HepG2 (cell line): ENCODE measurements around the gene HNRNPA0. TPM values are rescaled to one million over a fixed set of nuclear protein-coding genes. Genes with fewer than 3 reads are reported as not detected.

Experiments used
- ATAC-seq: fragments of 200-7000 bp; cut with Tn5 transposase; 3 replicates; pipeline ENCODE4 v1.9.1; 2020; ENCODE audit warnings: mild to moderate bottlenecking, moderate library complexity
- Bru-seq: library from RNA; stranded (reverse); fragments of 400-500 nt; gene quantifications from one replicate; lab custom pipeline; 2021; lab: Mats Ljungman, UMichigan
- BruChase-seq, 2 experiments: library from RNA; stranded (reverse); fragments of 400-500 nt; gene quantifications; one replicate each; lab custom pipeline; 2021; lab: Mats Ljungman, UMichigan
- BruUV-seq: library from RNA; stranded (reverse); fragments of 400-500 nt; replicated peaks from 2 replicates; lab custom pipeline; 2021; lab: Mats Ljungman, UMichigan
- CTCF ChIA-PET: fragments of 300-600 bp; formaldehyde crosslinking; extraction: SDS; loops from one replicate; lab custom pipeline; 2021; ENCODE audit warnings: low total read pairs, inconsistent platforms, low intra/inter-chr PET ratio; lab: Yijun Ruan, JAX
- POLR2A ChIA-PET: fragments of 350-600 bp; sonication (Branson Sonifier 250); formaldehyde crosslinking; loops from one replicate; lab custom pipeline; 2020; ENCODE audit warnings: antibody characterized with exemption, inconsistent platforms; lab: Yijun Ruan, JAX
- DNase-seq: peaks from one replicate; pipeline ENCODE4 v3.0.0-alpha.2; 2015; ENCODE audit warnings: low spot score
- FAIRE-seq: peaks from 3 replicates; lab custom pipeline; 2011; peaks lifted over from hg19 to GRCh38; lab: Jason Lieb, UNC
- H2AFZ ChIP-seq: one replicate; pipeline ENCODE4 v1.6.1; 2011; ENCODE audit warnings: low read length, inconsistent platforms
- H3K27ac ChIP-seq: fragments of 300-600 bp; 3 replicates; pipeline ENCODE4 v1.8.0; 2011; ENCODE audit warnings: mixed run types, mild to moderate bottlenecking, mixed read lengths, low read length, inconsistent platforms; ENCODE audit not compliant: insufficient read depth; ENCODE audit errors: extremely low read length
- H3K27me3 ChIP-seq, 2 experiments: fragments of 200-600 bp in 1 of 2; 2 replicates in 1 of 2; 3 replicates in 1 of 2; pipeline versions ENCODE4 v1.6.0 to v1.8.0; 2011; ENCODE audit warnings: low read length in 2 of 2, mild to moderate bottlenecking in 2 of 2, moderate library complexity in 2 of 2, inconsistent platforms in 1 of 2; ENCODE audit not compliant: insufficient read depth in 2 of 2, control insufficient read depth in 1 of 2
- H3K36me3 ChIP-seq, 2 experiments: fragments of 200-600 bp in 1 of 2; replicated peaks in 1 of 2; 2 replicates in 1 of 2; 3 replicates in 1 of 2; pipeline versions ENCODE4 v1.5.1 to v1.8.0; 2011; ENCODE audit warnings: low read length in 2 of 2, inconsistent platforms in 1 of 2; ENCODE audit not compliant: insufficient read depth in 2 of 2, control insufficient read depth in 1 of 2
- H3K4me1 ChIP-seq: 2 replicates; pipeline ENCODE4 v1.5.1; 2012; ENCODE audit warnings: low read length, inconsistent platforms; ENCODE audit not compliant: insufficient read depth
- H3K4me2 ChIP-seq: 2 replicates; pipeline ENCODE4 v1.6.0; 2011; ENCODE audit warnings: low read depth, low read length, inconsistent platforms
- H3K4me3 ChIP-seq, 3 experiments: fragments of 200-600 bp in 1 of 3; sonication (generic), shearing (Covaris generic) in 1 of 3; replicated peaks in 1 of 3; 2 replicates each; pipeline ENCODE4 v1.5.1; 2011 to 2016; ENCODE audit warnings: low read length in 3 of 3, inconsistent platforms in 2 of 3, low read depth in 2 of 3, mild to moderate bottlenecking in 2 of 3, control low read depth in 1 of 3, mixed read lengths in 1 of 3; ENCODE audit not compliant: insufficient read depth in 1 of 3
- H3K79me2 ChIP-seq: one replicate; pipeline ENCODE4 v1.6.1; 2011; ENCODE audit warnings: low read length, inconsistent platforms; ENCODE audit not compliant: insufficient read depth
- H3K9ac ChIP-seq: 2 replicates; pipeline ENCODE4 v1.6.0; 2011; ENCODE audit warnings: mild to moderate bottlenecking, low read depth, low read length, inconsistent platforms; ENCODE audit not compliant: insufficient read depth
- H3K9me3 ChIP-seq: 2 replicates; pipeline ENCODE4 v1.5.1; 2012; ENCODE audit warnings: mild to moderate bottlenecking, low read length
- H4K20me1 ChIP-seq: 2 replicates; pipeline ENCODE4 v1.6.0; 2011; ENCODE audit warnings: inconsistent platforms, mild to moderate bottlenecking, low read length, moderate library complexity; ENCODE audit not compliant: insufficient read depth
- ATF1 ChIP-seq: IDR thresholded peaks from 2 replicates; pipeline ENCODE4 v1.6.1; 2016; ENCODE audit warnings: mild to moderate bottlenecking, control low read depth
- DNMT1 ChIP-seq: sonication (generic); formaldehyde crosslinking; IDR thresholded peaks from 2 replicates; pipeline ENCODE4 v1.5.1; 2020; ENCODE audit warnings: mild to moderate bottlenecking, missing genetic modification reagents
- NR0B2 ChIP-seq: sonication (generic); formaldehyde crosslinking; IDR thresholded peaks from 2 replicates; pipeline ENCODE4 v1.4.0; 2020; ENCODE audit warnings: mild to moderate bottlenecking, missing genetic modification reagents
- STAG1 ChIP-seq: sonication (generic); formaldehyde crosslinking; IDR thresholded peaks from 2 replicates; pipeline ENCODE4 v1.4.0; 2020; ENCODE audit warnings: missing genetic modification reagents
- TRIM22 ChIP-seq: fragments of 450-650 bp; IDR thresholded peaks from 2 replicates; pipeline ENCODE4 v1.6.1; 2017
- YY1 ChIP-seq: IDR thresholded peaks from 2 replicates; pipeline ENCODE4 v1.6.1; 2011; ENCODE audit warnings: low read length, low read depth, moderate library complexity, mild to moderate bottlenecking; ENCODE audit not compliant: insufficient read depth, insufficient replicate concordance
- ZBTB46 ChIP-seq: sonication (generic); formaldehyde crosslinking; IDR thresholded peaks from 2 replicates; pipeline ENCODE4 v1.4.0; 2020; ENCODE audit warnings: mild to moderate bottlenecking, missing genetic modification reagents, borderline replicate concordance
- ZNF292 ChIP-seq: sonication (generic); formaldehyde crosslinking; IDR thresholded peaks from 2 replicates; pipeline ENCODE4 v1.8.1; 2022; ENCODE audit warnings: mild to moderate bottlenecking, low read depth, missing genetic modification reagents, borderline replicate concordance
- ZNF34 ChIP-seq: sonication (generic); formaldehyde crosslinking; IDR thresholded peaks from 2 replicates; pipeline ENCODE4 v1.4.0; 2020; ENCODE audit warnings: mild to moderate bottlenecking, missing genetic modification reagents, borderline replicate concordance
- ZNF501 ChIP-seq: sonication (generic); formaldehyde crosslinking; IDR thresholded peaks from 2 replicates; pipeline ENCODE4 v1.5.1; 2020; ENCODE audit warnings: mild to moderate bottlenecking, moderate library complexity, missing genetic modification reagents
- WGBS: methylation state at CpG from one replicate; pipeline ENCODE4 v1.1.6; 2017; ENCODE audit warnings: low lambda C conversion rate; 5-methylcytosine and 5-hydroxymethylcytosine counted together
- in situ Hi-C: cut with HindIII; loops from 2 replicates; pipeline ENCODE4 v1.10.0; 2017; ENCODE audit warnings: low pct_unique_long_range_greater_than_20kb; ENCODE audit not compliant: extremely low pct_ligation_motif_present
- intact Hi-C: fragments of 100-400 bp; cut with micrococcal nuclease; formaldehyde crosslinking; loops from one replicate; pipeline ENCODE4 v1.10.0; 2022; ENCODE audit not compliant: unreplicated experiment
- long read RNA-seq, 2 experiments: library from RNA in 1 of 2; library from polyadenylated mRNA in 1 of 2; stranded (forward) in 1 of 2; unstranded in 1 of 2; transcript quantifications; one replicate each; pipeline ENCODE4 v2.0.0, GENCODE V29; 2019 to 2022
- polyA minus RNA-seq, 3 experiments: library from RNA; depleted of rRNA, polyadenylated mRNA; stranded (reverse); fragments of >200 nt; gene quantifications; 2 replicates each; pipeline ENCODE4 v1.2.3, GENCODE V29; 2011; ENCODE audit warnings: low replicate concordance in 1 of 3
- polyA plus RNA-seq, 8 experiments: library from polyadenylated mRNA; depleted of rRNA in 3 of 8; stranded (reverse) in 7 of 8; unstranded in 1 of 8; fragments of >200 nt; fragmentation: Illumina TruSeq in 4 of 8; extraction: Trizol in 4 of 8; gene quantifications; 2 replicates each; pipeline versions ENCODE4 v1.2.1 to v1.2.3, GENCODE V29; 2011 to 2016; ENCODE audit warnings: low read depth in 4 of 8, missing spikeins in 1 of 8, mixed read lengths in 1 of 8; ENCODE audit not compliant: insufficient read depth in 1 of 8
- total RNA-seq, 5 experiments: library from RNA; depleted of rRNA; stranded (reverse); fragments of >200 nt; fragmentation: Illumina TruSeq; extraction: Trizol; gene quantifications; 2 replicates each; pipeline ENCODE4 v1.2.3, GENCODE V29; 2016; ENCODE audit warnings: low read depth in 1 of 5
- TF ChIP-seq, protein P1 (sequence below): IDR thresholded peaks from 2 replicates; pipeline ENCODE4 v1.6.1; 2012; ENCODE audit warnings: low read depth, low read length, improper control_type of control experiment

Gene HNRNPA0
- 12.9 and 16.9 TPM in 2 replicates for total RNA-seq (2016; rRNA removed; fragmentation: Illumina TruSeq; extraction: Trizol)
- total RNA-seq (2016; cell fraction: cytosol; rRNA removed; fragmentation: Illumina TruSeq; extraction: Trizol; ENCODE audit: low read depth), result 2.5 TPM in 2 replicates
- total RNA-seq (2016; cell fraction: insoluble cytoplasmic fraction; rRNA removed; fragmentation: Illumina TruSeq; extraction: Trizol), result 14.9 TPM in 2 replicates
- 8.5 and 8.9 TPM in 2 replicates for total RNA-seq (2016; cell fraction: membrane; rRNA removed; fragmentation: Illumina TruSeq; extraction: Trizol)
- total RNA-seq (2016; cell fraction: nucleus; rRNA removed; fragmentation: Illumina TruSeq; extraction: Trizol), result 10.5 and 11.0 TPM in 2 replicates
- polyA plus RNA-seq (2011; rRNA removed), result 9.0 and 9.6 TPM in 2 replicates
- polyA plus RNA-seq (2011; cell fraction: cytosol; rRNA removed), result 9.8 and 11.3 TPM in 2 replicates
- polyA plus RNA-seq (2011; cell fraction: nucleus; rRNA removed), result 4.5 and 4.6 TPM in 2 replicates
- polyA plus RNA-seq (2012), result 15.9 and 21.6 TPM in 2 replicates
- 3.6 and 3.8 TPM in 2 replicates for polyA plus RNA-seq (2016; cell fraction: cytosol; fragmentation: Illumina TruSeq; extraction: Trizol; ENCODE audit: low read depth)
- 39.4 and 44.5 TPM in 2 replicates for polyA plus RNA-seq (2016; cell fraction: insoluble cytoplasmic fraction; fragmentation: Illumina TruSeq; extraction: Trizol; ENCODE audit: low read depth)
- 10.7 and 10.9 TPM in 2 replicates for polyA plus RNA-seq (2016; cell fraction: membrane; fragmentation: Illumina TruSeq; extraction: Trizol; ENCODE audit: low read depth)
- 24.8 and 26.2 TPM in 2 replicates for polyA plus RNA-seq (2016; cell fraction: nucleus; fragmentation: Illumina TruSeq; extraction: Trizol; ENCODE audit: insufficient read depth, low read depth)
- 9.1 and 9.6 TPM in 2 replicates for polyA minus RNA-seq (2011; rRNA and poly(A)+ RNA removed; ENCODE audit: low replicate concordance)
- 10.9 and 13.7 TPM in 2 replicates for polyA minus RNA-seq (2011; cell fraction: cytosol; rRNA and poly(A)+ RNA removed)
- polyA minus RNA-seq (2011; cell fraction: nucleus; rRNA and poly(A)+ RNA removed), result 6.5 and 8.1 TPM in 2 replicates
- Bru-seq, nascent RNA, result percentile 95 among the genes with signal in this experiment
- percentile 99 among the genes with signal in this experiment for BruChase-seq, experiment 1, labeled RNA remaining after a 6-hour chase
- percentile 98 among the genes with signal in this experiment for BruChase-seq, experiment 2, labeled RNA remaining after a 2-hour chase
- long read RNA-seq, experiment 1, full-length matches to known transcripts, result 32 of 32 reads
- long read RNA-seq, experiment 1, partial matches to known transcripts, result 0 of 32 reads
- long read RNA-seq, experiment 1, other reads (novel, unspliced or antisense), result 0 of 32 reads
- long read RNA-seq, experiment 2, full-length matches to known transcripts, result 484 of 486 reads
- long read RNA-seq, experiment 2, partial matches to known transcripts, result 0 of 486 reads
- long read RNA-seq, experiment 2, other reads (novel, unspliced or antisense), result 2 of 486 reads

DNA sequence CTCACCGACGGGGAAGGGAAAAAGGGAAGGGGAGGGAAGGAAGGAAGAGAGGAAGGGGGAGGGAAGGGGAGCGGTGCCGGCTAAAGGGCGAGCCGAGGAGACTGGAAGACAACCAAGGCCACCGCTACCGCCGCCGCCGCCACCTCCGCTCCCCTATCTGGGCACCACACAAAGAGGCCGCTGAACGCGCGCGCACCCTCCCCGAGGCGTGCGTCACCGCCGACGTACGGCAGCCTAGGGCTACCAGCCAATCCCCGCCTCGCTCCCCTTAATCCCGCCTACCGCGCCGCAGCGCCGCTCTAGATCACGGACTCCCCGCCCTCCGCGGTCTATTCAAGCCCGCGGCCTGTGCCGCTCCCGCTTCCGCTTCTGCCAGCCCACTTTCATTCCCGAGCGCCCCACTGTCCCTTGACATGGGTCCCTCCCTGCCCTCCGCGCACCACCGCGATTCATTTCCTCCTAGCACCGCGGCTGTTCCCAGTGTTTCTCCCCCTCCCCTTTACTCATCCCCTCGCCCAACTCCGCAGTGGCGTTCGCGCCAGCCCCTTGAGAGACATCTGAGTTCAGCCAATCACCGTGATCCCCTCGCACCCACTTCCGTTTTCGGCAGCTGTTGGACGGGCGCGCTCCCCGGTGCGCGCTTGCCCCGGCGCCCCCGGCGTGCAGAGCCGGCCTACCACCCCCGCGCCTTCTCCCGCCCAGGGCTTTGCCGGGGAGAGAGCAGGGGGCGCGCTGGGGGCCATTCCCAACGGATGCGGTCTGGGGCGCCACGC lies at the start of gene HNRNPA0:
TSS of gene HNRNPA0 (minus strand) at position 176 of the 773 bp plus-strand sequence. CDS start 297 bp downstream, outside the sequence.
- in situ Hi-C loops, result no loop called here
- Histone ChIP-seq H3K9me3 (no peaks in the 10 kb centered on the region), H4K20me1 (peaks cover 23% of the 10 kb centered on the region), H3K27ac (peak within 1 kb of the TSS; percentile 99), H3K79me2 (peaks cover 38% of the 10 kb centered on the region), H3K4me2 (peak within 1 kb of the TSS; percentile 70), H3K4me3 (peak within 1 kb of the TSS; percentile 89 to 100 (median 98)), H3K36me3 (no peaks in the 10 kb centered on the region), H3K27me3 (peaks cover 1 to 8% of the 10 kb centered on the region in 2 experiments; a peak in 2 of 5 replicates), H2AFZ (peak within 1 kb of the TSS; percentile 69), H3K9ac (peak within 1 kb of the TSS; percentile 99), H3K4me1 (peaks cover 41% of the 10 kb centered on the region)
- intact Hi-C loops, result loop anchor here (10.0 kb wide), 1 partner anchor 140 kb away; no protein-coding TSS in a partner anchor
- POLR2A ChIA-PET, result interaction anchor here (0.7 to 1.7 kb wide), 5 partner anchors 19 to 531 kb away, joined by 3 to 7 read pairs (median 3); partner anchors contain the start of gene FAM13B
- CTCF ChIA-PET, result interaction anchor here (1.0 kb wide), 1 partner anchor 25 kb away, joined by 3 read pairs; no protein-coding TSS in a partner anchor
- under 1% methylated on average over 40 of the region's 79 CpGs for WGBS
- ATAC-seq (peak; percentile 94), FAIRE-seq (peak; percentile 18), DNase-seq (peak; percentile 92)
- no TSS peak for BruUV-seq
- TF ChIP-seq STAG1 (no peak), ATF1 (CRISPR knock-in tag) (peak; percentile 89), NR0B2 (CRISPR knock-in tag) (no peak; the same call in none of the 2 replicates), ZNF501 (CRISPR knock-in tag) (peak; percentile 80), ZNF34 (peak; percentile 89), DNMT1 (CRISPR knock-in tag) (no peak), ZBTB46 (CRISPR knock-in tag) (no peak), TRIM22 (no peak), YY1 (peak; percentile 58), ZNF292 (CRISPR knock-in tag) (no peak)
- TF ChIP-seq, protein P1, sequence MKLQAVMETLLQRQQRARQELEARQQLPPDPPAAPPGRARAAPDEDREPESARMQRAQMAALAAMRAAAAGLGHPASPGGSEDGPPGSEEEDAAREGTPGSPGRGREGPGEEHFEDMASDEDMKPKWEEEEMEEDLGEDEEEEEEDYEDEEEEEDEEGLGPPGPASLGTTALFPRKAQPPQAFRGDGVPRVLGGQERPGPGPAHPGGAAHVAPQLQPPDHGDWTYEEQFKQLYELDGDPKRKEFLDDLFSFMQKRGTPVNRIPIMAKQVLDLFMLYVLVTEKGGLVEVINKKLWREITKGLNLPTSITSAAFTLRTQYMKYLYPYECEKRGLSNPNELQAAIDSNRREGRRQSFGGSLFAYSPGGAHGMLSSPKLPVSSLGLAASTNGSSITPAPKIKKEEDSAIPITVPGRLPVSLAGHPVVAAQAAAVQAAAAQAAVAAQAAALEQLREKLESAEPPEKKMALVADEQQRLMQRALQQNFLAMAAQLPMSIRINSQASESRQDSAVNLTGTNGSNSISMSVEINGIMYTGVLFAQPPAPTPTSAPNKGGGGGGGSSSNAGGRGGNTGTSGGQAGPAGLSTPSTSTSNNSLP, result peak; percentile 27; the same call in 1 of the 2 replicates
